Measurements from ENCODE around the gene FARP1. TPM values are rescaled to one million over a fixed set of nuclear protein-coding genes. Genes with fewer than 3 reads are reported as not detected.
A peak's percentile ranks its signal among the peaks of the same experiment; 100 is the strongest.

The FARP1 gene
- total RNA-seq, 6 experiments from 2014 or later, result 44.9 to 104 (median 80.0) TPM

DNA sequence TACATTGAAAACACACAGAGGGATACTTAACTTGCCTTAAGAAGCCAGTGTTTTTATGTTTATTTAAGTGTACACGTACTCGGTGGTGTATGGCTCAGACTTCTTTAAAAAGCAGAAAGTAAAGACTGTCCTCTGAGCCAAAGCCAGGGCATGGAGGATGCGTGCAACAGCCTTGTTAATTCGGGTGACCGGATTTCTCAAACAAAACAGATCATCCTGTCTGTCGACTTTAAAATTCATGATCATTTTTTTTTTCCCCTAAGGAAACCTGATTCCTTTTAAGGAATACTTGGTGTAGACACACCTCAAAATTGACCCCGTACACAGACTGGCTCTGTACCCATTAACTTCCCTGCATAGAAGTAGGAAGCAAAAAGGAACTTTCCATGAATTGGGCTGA, 158.8 kb downstream of the FARP1 start:
- H3K27me3 ChIP-seq, result no peaks in the 10 kb centered on the region
- intact Hi-C loops (cut with DNase I), result no loop called here
- no peak for DNase-seq
- no peak for ATAC-seq
- H3K4me1 ChIP-seq, result peaks cover 0 to 22% (median 10%) of the 10 kb centered on the region in 4 donors
- no peaks in the 10 kb centered on the region for H3K36me3 ChIP-seq
- TF ChIP-seq, protein P1, sequence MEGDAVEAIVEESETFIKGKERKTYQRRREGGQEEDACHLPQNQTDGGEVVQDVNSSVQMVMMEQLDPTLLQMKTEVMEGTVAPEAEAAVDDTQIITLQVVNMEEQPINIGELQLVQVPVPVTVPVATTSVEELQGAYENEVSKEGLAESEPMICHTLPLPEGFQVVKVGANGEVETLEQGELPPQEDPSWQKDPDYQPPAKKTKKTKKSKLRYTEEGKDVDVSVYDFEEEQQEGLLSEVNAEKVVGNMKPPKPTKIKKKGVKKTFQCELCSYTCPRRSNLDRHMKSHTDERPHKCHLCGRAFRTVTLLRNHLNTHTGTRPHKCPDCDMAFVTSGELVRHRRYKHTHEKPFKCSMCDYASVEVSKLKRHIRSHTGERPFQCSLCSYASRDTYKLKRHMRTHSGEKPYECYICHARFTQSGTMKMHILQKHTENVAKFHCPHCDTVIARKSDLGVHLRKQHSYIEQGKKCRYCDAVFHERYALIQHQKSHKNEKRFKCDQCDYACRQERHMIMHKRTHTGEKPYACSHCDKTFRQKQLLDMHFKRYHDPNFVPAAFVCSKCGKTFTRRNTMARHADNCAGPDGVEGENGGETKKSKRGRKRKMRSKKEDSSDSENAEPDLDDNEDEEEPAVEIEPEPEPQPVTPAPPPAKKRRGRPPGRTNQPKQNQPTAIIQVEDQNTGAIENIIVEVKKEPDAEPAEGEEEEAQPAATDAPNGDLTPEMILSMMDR (IDR thresholded peaks at IDR 0.05), result no peak
- no peak for TF ChIP-seq POLR2A (IDR thresholded peaks at IDR 0.05)
- no peaks in the 10 kb centered on the region for H3K9me3 ChIP-seq
- 71% methylated on average over 7 of the region's 7 CpGs for WGBS (ENCODE audit: insufficient coverage, low coverage, low lambda C conversion rate, missing lambda C conversion rate)
- peak overlapping the region in 1 of 3 donors; percentile 0 for H3K27ac ChIP-seq
- no peak overlapping the region for H3K4me3 ChIP-seq

DNA sequence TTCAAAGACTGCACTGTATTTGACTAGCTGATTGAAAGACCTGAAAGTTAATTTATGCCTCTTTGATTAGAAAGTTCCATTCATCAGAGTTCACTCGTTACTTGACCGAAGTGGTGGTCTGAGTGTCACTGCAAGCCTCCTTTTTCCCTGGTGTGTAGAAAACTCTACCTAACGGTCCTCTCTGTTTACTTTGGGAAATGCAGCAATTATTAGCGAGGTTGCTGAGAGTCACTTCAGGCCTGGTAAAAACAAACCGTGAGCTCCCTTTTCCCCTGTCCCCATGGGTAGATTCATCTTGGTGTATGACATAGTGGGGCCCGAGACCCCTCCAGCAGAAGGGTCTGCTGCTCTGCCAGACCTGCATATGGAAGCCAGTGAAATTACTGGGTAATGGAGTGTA, 161.0 kb downstream of the FARP1 start:
- peaks cover 0 to 29% (median 14%) of the 10 kb centered on the region in 4 donors for H3K4me1 ChIP-seq
- 57% methylated on average over 5 of the region's 6 CpGs for WGBS (ENCODE audit: insufficient coverage, low coverage, low lambda C conversion rate, missing lambda C conversion rate)
- no peaks in the 10 kb centered on the region for H3K27me3 ChIP-seq
- intact Hi-C loops (cut with DNase I), result no loop called here
- H3K27ac ChIP-seq, result no peak overlapping the region
- no peak overlapping the region for H3K4me3 ChIP-seq
- no peak for ATAC-seq
- TF ChIP-seq POLR2A (IDR thresholded peaks at IDR 0.05), result no peak
- no peaks in the 10 kb centered on the region for H3K36me3 ChIP-seq
- DNase-seq, result no peak
- H3K9me3 ChIP-seq, result no peaks in the 10 kb centered on the region

DNA sequence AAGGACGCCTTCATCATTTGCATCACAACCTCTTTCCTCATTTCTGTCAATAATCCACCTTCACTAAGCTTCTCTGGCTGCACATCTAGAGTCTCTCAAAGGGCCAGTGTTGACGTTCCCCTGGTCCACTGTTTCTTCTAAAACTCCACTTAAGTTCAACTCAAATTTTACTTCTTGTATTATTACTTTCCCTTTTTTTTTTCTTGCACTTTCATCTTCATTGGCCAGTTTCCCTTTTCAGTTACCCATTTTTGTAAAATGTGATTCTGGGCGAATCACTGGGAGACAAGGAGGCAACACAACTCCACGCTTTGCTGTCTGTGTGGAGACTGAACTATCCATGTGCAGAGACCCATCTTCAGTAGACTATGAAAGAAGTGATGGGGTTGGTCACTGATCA, 162.8 kb downstream of the FARP1 start:
- no peaks in the 10 kb centered on the region for H3K9me3 ChIP-seq
- ATAC-seq (no peak), DNase-seq (no peak)
- H3K27me3 ChIP-seq, result no peaks in the 10 kb centered on the region
- 90% methylated on average over 3 of the region's 4 CpGs for WGBS (ENCODE audit: insufficient coverage, low coverage, low lambda C conversion rate, missing lambda C conversion rate)
- intact Hi-C loops (cut with DNase I), result no loop called here
- TF ChIP-seq POLR2A (IDR thresholded peaks at IDR 0.05), result no peak
- TF ChIP-seq, protein P1 (IDR thresholded peaks at IDR 0.05), result no peak
- H3K27ac ChIP-seq, result no peak overlapping the region
- H3K4me3 ChIP-seq, result no peak overlapping the region
- H3K36me3 ChIP-seq, result no peaks in the 10 kb centered on the region
- peaks cover 0 to 31% (median 13%) of the 10 kb centered on the region in 4 donors for H3K4me1 ChIP-seq

DNA sequence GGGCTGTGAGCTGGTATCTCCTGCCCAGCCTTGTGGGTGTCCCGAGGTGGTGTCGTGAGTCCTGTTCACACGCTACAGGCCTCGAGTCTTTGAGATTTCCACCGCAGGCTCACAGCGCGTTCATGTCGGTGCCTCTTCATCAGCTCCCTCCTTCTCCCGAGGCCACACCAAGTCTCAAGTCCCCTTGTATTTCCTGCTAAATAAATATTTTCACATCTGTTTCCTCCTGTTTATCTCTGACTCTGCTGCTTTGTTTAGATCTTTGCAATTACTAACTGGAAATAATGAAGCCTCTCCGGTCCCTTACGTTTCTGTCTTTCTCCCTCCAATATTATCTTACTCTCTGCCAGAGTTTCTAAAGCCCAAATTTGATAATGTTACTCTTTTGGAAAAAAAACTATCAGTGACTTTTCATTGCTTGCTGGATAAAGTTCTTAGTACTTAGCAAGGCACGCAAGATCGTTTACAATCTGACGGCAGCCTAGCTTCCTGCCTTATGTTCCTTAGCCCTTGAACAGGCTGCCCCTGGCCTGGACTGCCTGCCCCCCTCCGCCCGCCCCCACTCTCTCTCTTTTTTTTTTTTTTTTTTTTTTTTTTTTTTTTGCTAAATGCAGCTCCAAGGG, 164.7 kb downstream of the FARP1 start:
- intact Hi-C loops (cut with DNase I), result no loop called here
- H3K27me3 ChIP-seq, result no peaks in the 10 kb centered on the region
- peak in 1 of 3 donors; percentile 26 for DNase-seq
- no peak for TF ChIP-seq POLR2A (IDR thresholded peaks at IDR 0.05)
- TF ChIP-seq, protein P1 (IDR thresholded peaks at IDR 0.05), result no peak
- H3K4me3 ChIP-seq, result no peak overlapping the region
- ATAC-seq, result peak; percentile 17 to 73 (median 57)
- peak overlapping the region; percentile 32 to 67 (median 35) for H3K27ac ChIP-seq
- H3K36me3 ChIP-seq, result no peaks in the 10 kb centered on the region
- H3K4me1 ChIP-seq, result peaks cover 0 to 44% (median 20%) of the 10 kb centered on the region in 4 donors
- 20% methylated on average over 16 of the region's 16 CpGs for WGBS (ENCODE audit: insufficient coverage, low coverage, low lambda C conversion rate, missing lambda C conversion rate)
- H3K9me3 ChIP-seq, result no peaks in the 10 kb centered on the region

DNA sequence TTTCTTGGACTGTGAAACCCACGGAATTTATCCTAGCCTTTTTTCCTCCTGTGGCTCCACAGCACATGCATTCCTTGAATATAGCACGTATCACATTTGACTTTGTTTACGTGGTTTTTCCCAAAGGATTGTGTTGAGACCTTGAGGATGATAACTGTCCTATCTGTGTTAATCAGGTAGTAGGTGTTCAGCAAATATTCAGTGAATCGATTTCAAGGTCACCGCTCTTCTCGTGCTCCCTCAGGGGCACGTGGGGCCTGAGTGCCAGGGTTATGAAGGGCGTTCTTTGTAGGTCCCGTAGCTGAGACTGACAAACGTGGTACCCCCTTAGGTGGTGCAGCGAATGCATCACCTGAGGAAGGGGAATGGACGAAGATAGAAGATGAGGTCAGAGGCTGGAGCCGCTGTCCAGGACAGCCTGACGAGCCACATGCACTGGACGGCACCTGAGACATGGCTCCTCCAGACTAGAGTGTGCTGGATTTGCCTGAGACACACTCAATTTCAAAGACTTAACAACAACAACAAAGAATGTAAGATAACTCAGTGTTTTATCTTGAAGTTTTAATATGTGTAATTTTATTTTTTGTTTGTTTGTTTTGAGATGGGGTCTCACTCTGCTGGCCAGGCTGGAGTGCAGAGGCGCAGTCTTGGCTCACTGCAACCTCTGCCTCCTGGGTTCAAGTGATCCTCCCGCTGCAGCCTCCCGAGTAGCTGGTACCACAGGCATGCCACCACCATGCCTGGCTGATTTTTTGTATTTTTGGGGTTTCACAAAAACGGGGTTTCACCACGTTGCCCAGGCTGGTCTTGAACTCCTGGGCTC, 165.4 kb downstream of the FARP1 start:
- intact Hi-C loops (cut with DNase I), result no loop called here
- TF ChIP-seq POLR2A (IDR thresholded peaks at IDR 0.05), result no peak
- peak in 1 of 3 donors; percentile 19 for DNase-seq
- no peaks in the 10 kb centered on the region for H3K27me3 ChIP-seq
- H3K4me3 ChIP-seq, result no peak overlapping the region
- H3K27ac ChIP-seq, result peak overlapping the region; percentile 32 to 67 (median 35)
- no peaks in the 10 kb centered on the region for H3K9me3 ChIP-seq
- 23% methylated on average over 20 of the region's 20 CpGs for WGBS (ENCODE audit: insufficient coverage, low coverage, low lambda C conversion rate, missing lambda C conversion rate)
- peaks cover 0 to 47% (median 18%) of the 10 kb centered on the region in 4 donors for H3K4me1 ChIP-seq
- no peaks in the 10 kb centered on the region for H3K36me3 ChIP-seq
- peak; percentile 36 to 52 (median 46) for ATAC-seq
